Activated CD4-positive, CD25-positive, alpha-beta regulatory T cell treated with anti-CD3 and anti-CD28 coated beads, Interleukin-2, amount 50 U/mL, for 16 hours (primary cell): ENCODE measurements around the gene FCN3.
"Not testable (repeated sequence)": the region's sequence is repeated elsewhere in the genome, so short reads cannot be mapped to it uniquely, and the experiment has no call there.

Experiments used
- DNase-seq: peaks from one replicate; pipeline ENCODE4 v3.0.0-alpha.2; 2020; ENCODE audit warnings: low read depth, low spot score

Gene FCN3

DNA sequence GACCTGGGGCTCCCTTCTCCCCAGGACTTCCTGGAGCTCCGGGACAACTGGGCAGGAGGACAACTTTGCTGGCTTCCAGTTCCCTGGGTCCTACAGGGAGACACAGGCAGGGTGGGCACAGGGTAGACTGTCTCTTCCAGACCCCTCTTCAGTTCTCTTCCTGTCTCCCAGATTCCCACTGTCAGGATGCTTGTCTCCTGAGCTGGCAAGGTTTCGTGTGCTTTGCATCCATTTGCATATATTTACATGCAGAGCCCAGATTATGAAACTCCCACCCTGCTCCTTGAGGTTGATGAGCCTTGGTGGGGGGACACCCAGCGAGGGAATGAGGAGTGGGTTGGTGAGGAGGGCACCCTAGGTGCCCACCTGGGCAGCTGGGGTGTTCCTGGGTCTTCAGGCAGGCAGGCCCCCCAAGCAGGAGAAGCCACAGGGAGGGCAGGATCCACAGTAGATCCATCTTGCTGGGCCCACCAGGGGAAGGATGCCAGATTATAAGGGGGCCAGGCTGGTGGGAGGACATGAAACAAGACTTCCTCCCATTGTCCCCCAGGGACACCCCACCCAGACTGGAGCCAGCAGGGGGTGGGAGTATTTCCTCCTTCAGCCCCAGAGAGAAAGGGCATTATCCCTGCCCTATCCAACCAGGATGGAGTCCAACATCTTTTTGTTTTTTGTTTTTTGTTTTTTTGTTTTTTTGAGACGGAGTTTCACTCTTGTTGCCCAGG, at the start of gene FCN3:
FCN3 (minus strand) TSS at position 463 of the 725 bp plus-strand sequence; CDS start at position 457, 6 bp downstream.
- no peak for DNase-seq

GRCh38 chr1:27423709-27424108, 49.1 kb upstream of the FCN3 start:
- DNase-seq: no peak

DNA sequence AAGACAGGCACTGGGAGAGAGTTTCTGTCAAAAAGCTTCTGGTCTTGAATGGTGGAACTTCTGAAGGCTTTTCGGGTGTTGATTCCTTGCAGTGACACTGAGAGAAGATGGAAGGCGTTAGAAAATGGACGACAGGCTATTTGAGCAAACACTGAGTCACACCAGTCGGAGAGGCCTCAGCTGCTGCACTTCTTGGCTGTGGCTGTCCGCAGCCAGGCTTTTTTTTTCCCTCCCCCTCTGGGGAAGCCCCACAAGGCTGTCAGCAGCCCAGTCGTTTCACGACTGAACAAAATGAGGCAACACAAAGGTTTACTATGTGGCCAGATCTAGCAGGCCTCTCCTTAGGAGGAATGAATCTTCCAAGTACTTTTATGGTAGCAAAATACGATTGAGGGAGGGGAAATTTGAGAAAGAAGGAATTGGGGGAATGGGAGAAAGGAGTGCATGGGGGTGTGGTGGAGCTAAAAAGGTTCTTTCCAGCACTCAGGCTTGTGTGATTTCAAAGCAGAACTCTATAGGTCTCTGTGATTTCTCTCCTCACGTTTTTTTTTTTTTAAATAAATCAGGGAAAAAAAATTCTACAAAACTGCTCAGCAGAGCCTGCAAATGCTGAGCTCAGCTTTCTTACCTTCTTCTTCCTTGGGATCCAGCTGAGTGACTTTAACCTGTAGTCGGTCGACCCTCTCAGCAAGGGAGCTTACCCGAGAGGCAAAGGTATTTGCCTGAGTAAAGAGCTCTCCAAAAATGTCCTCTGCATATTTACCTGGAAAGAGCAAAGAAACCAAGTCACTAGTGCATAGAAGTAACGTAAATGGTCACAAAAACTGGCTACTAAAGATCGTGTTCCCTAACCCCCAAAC, 43.9 kb upstream of the FCN3 start:
- peak; percentile 12 for DNase-seq

GRCh38 chr1:27417713-27418112, 43.1 kb upstream of the FCN3 start:
- DNase-seq: no peak

GRCh38 chr1:27416387-27417111, 41.9 kb upstream of the FCN3 start:
- peak; percentile 28 for DNase-seq

GRCh38 chr1:27414091-27414490, 39.5 kb upstream of the FCN3 start:
- DNase-seq: no peak

DNA sequence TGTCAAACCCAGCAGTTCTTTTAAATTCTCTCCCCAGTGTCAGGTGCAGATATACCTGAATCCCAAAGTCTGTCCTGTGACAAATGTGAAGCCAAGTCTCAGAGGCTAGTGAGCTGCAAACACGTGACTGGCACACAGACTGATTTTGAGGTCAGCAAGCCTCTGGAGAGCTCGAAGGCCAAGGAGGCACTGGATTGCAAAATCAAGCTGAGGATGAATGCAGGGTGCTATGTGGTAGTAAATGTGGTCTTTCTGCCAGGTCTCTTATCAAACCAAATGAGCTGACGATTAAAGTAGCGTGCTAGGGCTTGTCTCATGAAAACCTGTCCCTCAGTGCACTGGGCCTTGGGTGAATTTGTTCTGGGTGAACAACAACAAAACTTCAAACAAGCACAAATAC, 38.4 kb upstream of the FCN3 start:
- DNase-seq: no peak

GRCh38 chr1:27412502-27412901, 37.9 kb upstream of the FCN3 start:
- no peak for DNase-seq

- no peak for DNase-seq
Observed at GRCh38 chr1:27410709-27411108, 36.1 kb upstream of the FCN3 start.

GRCh38 chr1:27409669-27410068, 35.0 kb upstream of the FCN3 start:
- no peak for DNase-seq

- DNase-seq: no peak
Observed at GRCh38 chr1:27408151-27408550, 33.5 kb upstream of the FCN3 start.

DNA sequence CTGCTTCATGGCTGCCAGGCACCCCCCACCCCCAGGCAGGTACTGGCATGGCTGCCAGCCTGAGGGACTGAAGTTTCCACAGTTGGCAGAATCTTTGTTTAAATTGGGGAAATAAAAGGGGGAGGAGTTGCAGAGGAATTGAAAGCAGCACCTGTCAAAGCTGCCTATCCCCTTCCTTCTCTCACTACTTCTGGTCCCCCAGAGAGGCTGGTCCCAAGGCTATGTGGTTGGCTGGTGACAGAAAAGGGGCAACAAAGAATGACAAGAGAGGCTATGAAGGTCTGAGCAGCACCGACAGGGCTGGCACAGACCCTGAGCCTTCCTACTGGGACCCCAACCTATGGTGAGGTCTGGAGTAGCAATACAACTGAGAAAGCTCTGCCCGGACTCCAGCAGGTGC, 32.2 kb upstream of the FCN3 start:
- not testable (repeated sequence) for DNase-seq

- DNase-seq: no peak
Observed at GRCh38 chr1:27406362-27406680, 31.7 kb upstream of the FCN3 start.

DNA sequence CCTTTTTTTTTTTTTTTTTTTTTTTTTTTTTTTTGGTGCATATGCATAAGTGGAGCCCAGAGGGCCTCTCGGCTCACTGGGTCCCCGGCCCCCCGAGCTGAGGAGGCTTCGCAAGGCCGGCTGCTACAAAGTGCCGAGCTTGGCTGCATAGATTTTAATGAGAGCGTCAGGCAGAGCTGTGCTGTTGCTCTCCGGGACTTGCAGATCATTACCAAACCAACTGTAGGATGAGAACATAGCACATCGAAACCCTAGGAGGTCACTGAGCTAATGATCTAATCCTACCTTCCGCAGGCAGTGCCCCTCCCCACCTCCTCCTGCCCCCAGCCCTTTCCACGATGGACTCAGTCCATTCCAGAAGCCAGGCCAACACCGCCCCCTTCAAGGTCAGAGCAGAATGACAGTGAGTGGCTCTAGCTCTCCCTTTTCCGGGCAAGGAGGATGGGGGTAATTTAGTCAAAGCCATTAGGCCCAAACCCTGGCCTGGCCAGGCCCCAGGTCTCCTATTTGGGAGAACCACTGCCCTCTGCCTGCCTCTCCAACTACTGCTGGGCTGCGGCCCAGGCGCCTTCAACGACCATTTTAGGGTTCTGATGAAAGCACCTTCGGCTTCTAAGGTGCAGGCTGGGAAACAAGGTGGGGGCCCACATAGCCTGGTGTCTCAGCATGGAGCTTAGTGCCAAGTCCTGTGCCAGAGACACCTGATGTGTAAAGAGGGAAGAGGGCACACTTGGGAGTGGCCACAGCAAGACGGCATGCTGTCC, 31.2 kb upstream of the FCN3 start:
- DNase-seq: not testable (repeated sequence)

DNA sequence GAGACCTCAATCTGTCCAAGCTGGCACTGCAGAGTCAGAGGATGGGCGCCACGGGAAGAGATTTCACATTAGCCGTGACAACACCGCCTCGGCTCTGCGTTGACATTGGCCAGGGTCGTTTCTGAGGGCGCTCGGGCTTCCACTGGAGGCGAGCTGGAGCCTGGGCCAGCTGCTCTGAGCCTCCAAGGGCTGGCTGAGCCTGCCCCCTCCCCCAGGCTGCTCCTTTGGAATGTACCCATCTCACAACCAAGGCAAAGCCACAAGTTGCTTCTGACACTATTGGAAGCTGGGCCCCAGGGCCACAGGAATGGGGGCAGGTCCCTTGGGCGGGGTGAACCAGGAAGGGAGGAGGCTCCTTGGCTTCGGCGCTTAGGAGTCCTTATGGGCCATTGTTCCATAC, 30.4 kb upstream of the FCN3 start:
- DNase-seq: no peak

DNA sequence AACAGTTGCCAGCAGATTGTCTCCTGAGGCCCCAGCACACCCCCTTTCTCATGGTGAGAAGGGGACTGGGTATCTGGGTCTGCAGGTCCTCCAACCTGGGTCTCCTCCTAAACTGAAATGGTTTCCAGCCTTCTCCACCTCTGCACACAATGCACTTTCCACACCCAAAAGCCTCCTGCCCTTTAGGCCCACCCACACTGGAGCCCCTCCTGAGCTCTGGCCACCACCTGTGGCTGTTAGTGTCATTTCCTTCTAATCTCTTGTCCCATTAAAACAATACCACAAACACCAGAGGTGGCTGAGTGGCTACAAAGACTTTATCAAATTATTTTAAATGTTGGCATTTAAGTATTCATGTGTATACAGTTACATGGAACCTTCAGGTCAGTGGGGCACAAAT, 29.3 kb upstream of the FCN3 start:
- DNase-seq: no peak

DNA sequence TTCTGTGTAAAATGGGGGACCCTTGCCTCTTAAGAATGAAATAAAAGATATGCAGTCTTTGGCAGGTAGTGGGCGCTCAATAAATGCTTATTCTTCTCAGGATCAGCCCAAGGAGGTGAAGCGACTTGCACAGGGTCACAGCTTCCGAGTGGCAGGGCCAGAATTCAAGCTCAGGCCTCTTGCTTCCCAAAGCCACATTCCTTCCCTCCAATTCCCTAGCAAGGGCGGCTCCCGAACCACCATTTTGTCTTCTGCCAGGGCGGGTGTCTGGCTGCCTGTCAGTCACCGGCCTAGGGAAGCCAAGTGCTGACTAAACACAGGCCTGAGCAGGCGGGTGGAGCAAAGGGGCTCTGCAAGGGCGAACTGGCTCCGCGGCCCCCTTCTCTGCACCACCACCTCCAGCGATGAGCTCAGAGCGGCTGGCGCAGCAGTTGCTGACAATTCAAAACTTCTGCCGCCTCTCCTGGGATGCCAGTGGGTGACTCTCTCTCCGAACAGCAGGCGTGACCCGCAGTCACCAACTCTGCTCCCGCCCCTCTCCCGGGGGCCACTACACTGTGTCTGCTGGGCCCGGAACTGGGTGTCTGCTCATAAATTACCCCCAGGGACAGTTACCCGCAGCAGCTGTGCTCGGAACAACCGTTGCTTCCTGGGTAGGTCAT, 28.6 kb upstream of the FCN3 start:
- no peak for DNase-seq

GRCh38 chr1:27402349-27402754, 27.7 kb upstream of the FCN3 start:
- DNase-seq: no peak

- DNase-seq: no peak
Observed at GRCh38 chr1:27400963-27401341, 26.3 kb upstream of the FCN3 start.

- DNase-seq: no peak
Observed at GRCh38 chr1:27400082-27400962, 25.7 kb upstream of the FCN3 start.
